Germinal center (tissue), 1 donor: ENCODE results near the gene ZNRF1.

ENCODE experiments used
- DNase-seq: peaks from one replicate; pipeline ENCODE4 v3.0.0; 2012; ENCODE audit warnings: mixed read lengths, low spot score

ZNRF1 gene

GRCh38 chr16:75027520-75028300 lies 28.9 kb downstream of the ZNRF1 start:
- no peak for DNase-seq

GRCh38 chr16:75028544-75029135 lies 29.8 kb downstream of the ZNRF1 start:
- no peak for DNase-seq

- DNase-seq: no peak
These were observed 31.0 kb downstream of the ZNRF1 start for GRCh38 chr16:75029854-75030253.

GRCh38 chr16:75032655-75033054 lies 33.8 kb downstream of the ZNRF1 start:
- no peak for DNase-seq

GRCh38 chr16:75035410-75035968 lies 36.7 kb downstream of the ZNRF1 start:
- no peak for DNase-seq

GRCh38 chr16:75038036-75038858 lies 39.4 kb downstream of the ZNRF1 start:
- no peak for DNase-seq

GRCh38 chr16:75039941-75040340 lies 41.1 kb downstream of the ZNRF1 start:
- no peak for DNase-seq

GRCh38 chr16:75042426-75043174 lies 43.8 kb downstream of the ZNRF1 start:
- no peak for DNase-seq

- DNase-seq: no peak
These were observed 44.5 kb downstream of the ZNRF1 start for GRCh38 chr16:75043175-75043895.

GRCh38 chr16:75044800-75045361 lies 46.1 kb downstream of the ZNRF1 start:
- DNase-seq: no peak

- no peak for DNase-seq
These were observed 46.6 kb downstream of the ZNRF1 start for GRCh38 chr16:75045424-75045823.

GRCh38 chr16:75048054-75048453 lies 49.2 kb downstream of the ZNRF1 start:
- no peak for DNase-seq

- no peak for DNase-seq
These were observed 49.7 kb downstream of the ZNRF1 start for GRCh38 chr16:75048530-75048929.

- no peak for DNase-seq
These were observed 53.8 kb downstream of the ZNRF1 start for GRCh38 chr16:75052481-75053202.

- DNase-seq: no peak
These were observed 55.1 kb downstream of the ZNRF1 start for GRCh38 chr16:75053791-75054555.

- DNase-seq: no peak
These were observed 55.7 kb downstream of the ZNRF1 start for GRCh38 chr16:75054556-75054947.

- DNase-seq: no peak
These were observed 60.0 kb downstream of the ZNRF1 start for GRCh38 chr16:75058806-75059205.

GRCh38 chr16:75059411-75059810 lies 60.6 kb downstream of the ZNRF1 start:
- no peak for DNase-seq

GRCh38 chr16:75060723-75061122 lies 61.9 kb downstream of the ZNRF1 start:
- DNase-seq: no peak
